GM21529 (cell line): ENCODE measurements around the gene NSUN7.
A peak's percentile ranks its signal among the peaks of the same experiment; 100 is the strongest.

Experiments used
- ATAC-seq: cut with Tn5 transposase; IDR thresholded peaks from one replicate; pipeline ENCODE4 v1.9.1; 2021; ENCODE audit not compliant: unreplicated experiment

The NSUN7 gene

GRCh38 chr4:40734497-40734896, 15.3 kb upstream of the NSUN7 start:
- ATAC-seq = no peak

GRCh38 chr4:40736910-40737309, 12.8 kb upstream of the NSUN7 start:
- ATAC-seq = peak; percentile 42

- ATAC-seq = no peak
These were observed 11.9 kb upstream of the NSUN7 start for GRCh38 chr4:40737879-40738278.

- ATAC-seq = no peak
These were observed 10.4 kb upstream of the NSUN7 start for GRCh38 chr4:40739347-40739746.

GRCh38 chr4:40744218-40744617, 5.5 kb upstream of the NSUN7 start:
- ATAC-seq = no peak

- no peak for ATAC-seq
These were observed 4.3 kb upstream of the NSUN7 start for GRCh38 chr4:40745285-40745984.

GRCh38 chr4:40747207-40747835, 2.4 kb upstream of the NSUN7 start:
- no peak for ATAC-seq

GRCh38 chr4:40750461-40751258, 905 bp downstream of the NSUN7 start:
- peak; percentile 15 for ATAC-seq

- ATAC-seq = no peak
These were observed 5.9 kb downstream of the NSUN7 start for GRCh38 chr4:40755616-40756015.

GRCh38 chr4:40763228-40763716, 13.5 kb downstream of the NSUN7 start:
- ATAC-seq = peak; percentile 100

- no peak for ATAC-seq
These were observed 19.5 kb downstream of the NSUN7 start for GRCh38 chr4:40769266-40769665.

GRCh38 chr4:40778090-40778489, 28.3 kb downstream of the NSUN7 start:
- no peak for ATAC-seq

- no peak for ATAC-seq
These were observed 33.1 kb downstream of the NSUN7 start for GRCh38 chr4:40782876-40783275.

GRCh38 chr4:40785727-40786126, 36.0 kb downstream of the NSUN7 start:
- no peak for ATAC-seq

GRCh38 chr4:40788331-40788730, 38.6 kb downstream of the NSUN7 start:
- ATAC-seq = no peak

- ATAC-seq = no peak
These were observed 39.3 kb downstream of the NSUN7 start for GRCh38 chr4:40789031-40789430.

- no peak for ATAC-seq
These were observed 40.0 kb downstream of the NSUN7 start for GRCh38 chr4:40789771-40790170.

GRCh38 chr4:40800064-40800463, 50.3 kb downstream of the NSUN7 start:
- ATAC-seq = peak; percentile 93

- ATAC-seq = no peak
These were observed 54.8 kb downstream of the NSUN7 start for GRCh38 chr4:40804598-40804997.

GRCh38 chr4:40808926-40809457, 59.2 kb downstream of the NSUN7 start:
- no peak for ATAC-seq

- no peak for ATAC-seq
These were observed 62.2 kb downstream of the NSUN7 start for GRCh38 chr4:40811956-40812355.

GRCh38 chr4:40812386-40812785, 62.6 kb downstream of the NSUN7 start:
- ATAC-seq = no peak
